B cell (primary cell): Measurements from ENCODE around the gene KIF13A. TPM values are rescaled to one million over a fixed set of nuclear protein-coding genes. Genes with fewer than 3 reads are reported as not detected.

ENCODE experiments used
- ATAC-seq: fragments of 200-7000 bp; cut with Tn5 transposase; one replicate; pipeline ENCODE4 v1.10.0; 2021; ENCODE audit warnings: low read depth, mild to moderate bottlenecking, moderate number of reproducible peaks, moderate library complexity
- CTCF ChIA-PET: fragments of 350-600 bp; sonication (Branson Sonifier 250); formaldehyde crosslinking; loops from one replicate; lab custom pipeline; 2021; ENCODE audit warnings: antibody characterized with exemption, inconsistent platforms; lab: Charles Lee
- POLR2A ChIA-PET: fragments of 350-600 bp; sonication (Branson Sonifier 250); formaldehyde crosslinking; loops from one replicate; lab custom pipeline; 2021; ENCODE audit warnings: antibody characterized with exemption; lab: Charles Lee
- DNase-seq: peaks from one replicate; pipeline ENCODE4 v3.0.0; 2013
- H2AFZ ChIP-seq: 2 replicates; pipeline ENCODE4 v1.6.1; 2012; ENCODE audit warnings: mild to moderate bottlenecking, low read depth, low read length; ENCODE audit not compliant: insufficient read depth, poor library complexity, severe bottlenecking
- H3K27ac ChIP-seq, 2 donors: 1 replicate in 1 of 2; 2 replicates in 1 of 2; pipeline ENCODE4 v1.5.1; 2012 to 2013; ENCODE audit warnings: low read length in 2 of 2, mild to moderate bottlenecking in 2 of 2, moderate library complexity in 1 of 2
- H3K27me3 ChIP-seq, 4 experiments: fragments of 200-600 bp in 1 of 4; sonication (generic) in 1 of 4; replicated peaks in 1 of 4; 1 replicate in 2 of 4; 2 replicates in 2 of 4; pipeline versions ENCODE4 v1.6.1 to v1.7.0; 2013 to 2016; ENCODE audit warnings: low read length in 3 of 4, mild to moderate bottlenecking in 2 of 4, mixed read lengths in 1 of 4, moderate library complexity in 1 of 4; ENCODE audit not compliant: insufficient read depth in 4 of 4, control insufficient read depth in 3 of 4; ENCODE audit errors: control extremely low read depth in 1 of 4
- H3K36me3 ChIP-seq, 2 experiments: replicated peaks in 1 of 2; 1 replicate in 1 of 2; 2 replicates in 1 of 2; pipeline versions ENCODE4 v1.6.1 to v1.7.1; 2013; ENCODE audit warnings: low read length in 1 of 2; ENCODE audit not compliant: insufficient read depth in 2 of 2, control insufficient read depth in 1 of 2; ENCODE audit errors: control extremely low read depth in 1 of 2, extremely low read depth in 1 of 2
- H3K4me1 ChIP-seq, 2 donors: fragments of 200-600 bp in 1 of 2; sonication (generic) in 1 of 2; 1 replicate in 1 of 2; 2 replicates in 1 of 2; pipeline versions ENCODE4 v1.5.1 to v1.6.1; 2013 to 2017; ENCODE audit warnings: low read length in 2 of 2; ENCODE audit not compliant: control insufficient read depth in 2 of 2, insufficient read depth in 2 of 2
- H3K4me2 ChIP-seq: replicated peaks from 2 replicates; pipeline ENCODE3; 2012; ENCODE audit warnings: mild to moderate bottlenecking, low read depth, low read length; ENCODE audit not compliant: poor library complexity, severe bottlenecking
- H3K4me3 ChIP-seq, 5 experiments: fragments of 200-600 bp in 1 of 5; sonication (generic) in 1 of 5; 1 replicate in 3 of 5; 2 replicates in 2 of 5; pipeline versions ENCODE4 v1.5.1 to v1.7.0; 2011 to 2016; ENCODE audit warnings: low read length in 4 of 5, mild to moderate bottlenecking in 4 of 5, low read depth in 2 of 5, control low read depth in 1 of 5, moderate library complexity in 1 of 5; ENCODE audit not compliant: insufficient read depth in 1 of 5; ENCODE audit errors: control extremely low read depth in 1 of 5, extremely low read depth in 1 of 5
- H3K79me2 ChIP-seq: fragments of 200-600 bp; sonication (generic); one replicate; pipeline ENCODE4 v1.6.0; 2016; ENCODE audit warnings: low read length; ENCODE audit not compliant: control insufficient read depth, insufficient read depth
- H3K9ac ChIP-seq: fragments of 200-600 bp; sonication (generic); 2 replicates; pipeline ENCODE4 v1.6.1; 2017; ENCODE audit warnings: mild to moderate bottlenecking, low read length, moderate library complexity
- H3K9me3 ChIP-seq, 3 donors: one replicate each; pipeline versions ENCODE4 v1.6.1 to v1.7.1; 2013; ENCODE audit warnings: low read length in 2 of 3; ENCODE audit not compliant: control insufficient read depth in 2 of 3, insufficient read depth in 1 of 3; ENCODE audit errors: control extremely low read depth in 1 of 3
- H4K20me1 ChIP-seq: 2 replicates; pipeline ENCODE4 v1.6.0; 2012; ENCODE audit warnings: mild to moderate bottlenecking, low read length; ENCODE audit not compliant: insufficient read depth, control insufficient read depth, poor library complexity, severe bottlenecking
- H3K27ac Mint-ChIP-seq: one replicate; pipeline ENCODE4 v1.8.0; 2021; ENCODE audit warnings: mixed read lengths
- H3K27me3 Mint-ChIP-seq: one replicate; pipeline ENCODE4 v1.8.0; 2021; ENCODE audit warnings: mixed read lengths
- H3K4me1 Mint-ChIP-seq: one replicate; pipeline ENCODE4 v1.8.0; 2021; ENCODE audit warnings: mixed read lengths
- H3K4me3 Mint-ChIP-seq: one replicate; pipeline ENCODE4 v1.8.0; 2021; ENCODE audit warnings: mixed read lengths
- H3K9me3 Mint-ChIP-seq: one replicate; pipeline ENCODE4 v1.8.0; 2022; ENCODE audit warnings: mixed read lengths; ENCODE audit not compliant: insufficient read depth
- EZH2 ChIP-seq: IDR thresholded peaks from 2 replicates; pipeline ENCODE4 v1.6.1; 2012; ENCODE audit warnings: borderline replicate concordance, low read depth, mild to moderate bottlenecking, moderate library complexity, low read length; ENCODE audit not compliant: insufficient read depth, poor library complexity, severe bottlenecking
- WGBS: methylation state at CpG from one replicate; pipeline ENCODE4 v1.1.5; 2013; ENCODE audit warnings: missing lambda C conversion rate; ENCODE audit not compliant: insufficient coverage; 5-methylcytosine and 5-hydroxymethylcytosine counted together
- intact Hi-C: fragments of 100-400 bp; cut with micrococcal nuclease; formaldehyde crosslinking; loops from one replicate; pipeline ENCODE4 v1.10.0; 2022
- polyA plus RNA-seq: library from polyadenylated mRNA; depleted of rRNA; stranded (reverse); fragments of >200 nt; gene quantifications from 2 replicates; pipeline ENCODE4 v1.2.3, GENCODE V29; 2012
- total RNA-seq, 2 donors: library from RNA; stranded (reverse); fragments of 120-200 nt in 1 of 2; gene quantifications; 1 replicate in 1 of 2; 2 replicates in 1 of 2; pipeline versions ENCODE4 v1.2.3 to v1.2.4, GENCODE V29; 2013 to 2022
- TF ChIP-seq, protein P1 (sequence below): fragments of 200-600 bp; IDR thresholded peaks from one replicate; pipeline ENCODE4 v1.8.0; 2022; ENCODE audit warnings: antibody characterized with exemption, mild to moderate bottlenecking

The KIF13A gene
- total and polyA plus RNA-seq, 2 donors (not counting 1 experiment from before 2014, with no cell fraction given): 2.1 to 23.4 TPM

DNA sequence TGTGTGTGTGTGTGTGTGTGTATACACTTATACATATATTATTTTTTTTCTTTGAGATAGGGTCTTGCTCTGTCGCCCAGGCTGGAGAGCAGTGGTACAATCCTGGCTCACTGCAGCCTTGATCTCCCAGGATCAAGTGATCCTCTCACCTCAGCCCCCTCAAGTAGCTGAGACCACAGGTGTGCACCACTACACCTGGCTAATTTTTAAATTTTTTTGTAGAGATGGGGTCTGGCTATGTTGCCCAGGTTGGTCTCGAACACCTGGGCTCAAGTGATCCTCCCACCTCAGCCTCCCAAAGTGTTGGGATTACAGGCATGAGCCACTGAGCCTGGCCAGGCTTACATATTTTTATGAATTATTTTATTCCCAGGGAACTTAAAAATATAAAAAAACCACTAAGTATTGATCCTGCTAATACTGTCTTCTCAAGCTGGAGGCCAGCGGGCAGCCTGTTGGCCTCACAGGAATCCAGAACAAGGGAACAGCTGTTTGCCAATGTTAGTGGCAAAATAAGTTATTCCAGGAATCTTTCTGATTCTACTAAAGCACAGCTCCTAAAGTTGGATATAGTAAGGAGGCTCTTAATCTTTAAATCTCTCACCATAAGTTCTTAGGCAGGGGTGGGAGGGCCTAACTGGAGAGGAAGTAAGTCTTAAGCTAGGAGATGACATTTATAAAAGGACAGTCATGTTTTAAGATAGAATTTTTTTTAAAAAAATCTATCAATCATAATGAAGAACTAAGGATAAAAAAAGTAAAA, 145.2 kb downstream of the KIF13A start:
- no peaks in the 10 kb centered on the region for H3K4me1 Mint-ChIP-seq
- H3K27ac Mint-ChIP-seq: no peak overlapping the region
- Histone ChIP-seq H3K4me3 (no peak overlapping the region), H3K9me3 (no peaks in the 10 kb centered on the region), H3K27me3 (no peaks in the 10 kb centered on the region), H3K27ac (no peak overlapping the region), H4K20me1 (no peaks in the 10 kb centered on the region), H3K36me3 (peaks cover 0 to 1% of the 10 kb centered on the region in 2 experiments), H3K4me1 (no peaks in the 10 kb centered on the region), H2AFZ (no peak overlapping the region), H3K9ac (no peak overlapping the region), H3K4me2 (no peak overlapping the region), H3K79me2 (no peaks in the 10 kb centered on the region)
- intact Hi-C loops: no loop called here
- no peaks in the 10 kb centered on the region for H3K27me3 Mint-ChIP-seq
- ATAC-seq (no peak), DNase-seq (no peak)
- ChIA-PET POLR2A (no interaction called here), CTCF (no interaction called here)
- WGBS: no CpG with 5 or more reads among the region's 3 CpGs
- no peaks in the 10 kb centered on the region for H3K9me3 Mint-ChIP-seq
- TF ChIP-seq, protein P1, sequence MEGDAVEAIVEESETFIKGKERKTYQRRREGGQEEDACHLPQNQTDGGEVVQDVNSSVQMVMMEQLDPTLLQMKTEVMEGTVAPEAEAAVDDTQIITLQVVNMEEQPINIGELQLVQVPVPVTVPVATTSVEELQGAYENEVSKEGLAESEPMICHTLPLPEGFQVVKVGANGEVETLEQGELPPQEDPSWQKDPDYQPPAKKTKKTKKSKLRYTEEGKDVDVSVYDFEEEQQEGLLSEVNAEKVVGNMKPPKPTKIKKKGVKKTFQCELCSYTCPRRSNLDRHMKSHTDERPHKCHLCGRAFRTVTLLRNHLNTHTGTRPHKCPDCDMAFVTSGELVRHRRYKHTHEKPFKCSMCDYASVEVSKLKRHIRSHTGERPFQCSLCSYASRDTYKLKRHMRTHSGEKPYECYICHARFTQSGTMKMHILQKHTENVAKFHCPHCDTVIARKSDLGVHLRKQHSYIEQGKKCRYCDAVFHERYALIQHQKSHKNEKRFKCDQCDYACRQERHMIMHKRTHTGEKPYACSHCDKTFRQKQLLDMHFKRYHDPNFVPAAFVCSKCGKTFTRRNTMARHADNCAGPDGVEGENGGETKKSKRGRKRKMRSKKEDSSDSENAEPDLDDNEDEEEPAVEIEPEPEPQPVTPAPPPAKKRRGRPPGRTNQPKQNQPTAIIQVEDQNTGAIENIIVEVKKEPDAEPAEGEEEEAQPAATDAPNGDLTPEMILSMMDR: no peak
- no peak for TF ChIP-seq EZH2
- H3K4me3 Mint-ChIP-seq: no peak overlapping the region

DNA sequence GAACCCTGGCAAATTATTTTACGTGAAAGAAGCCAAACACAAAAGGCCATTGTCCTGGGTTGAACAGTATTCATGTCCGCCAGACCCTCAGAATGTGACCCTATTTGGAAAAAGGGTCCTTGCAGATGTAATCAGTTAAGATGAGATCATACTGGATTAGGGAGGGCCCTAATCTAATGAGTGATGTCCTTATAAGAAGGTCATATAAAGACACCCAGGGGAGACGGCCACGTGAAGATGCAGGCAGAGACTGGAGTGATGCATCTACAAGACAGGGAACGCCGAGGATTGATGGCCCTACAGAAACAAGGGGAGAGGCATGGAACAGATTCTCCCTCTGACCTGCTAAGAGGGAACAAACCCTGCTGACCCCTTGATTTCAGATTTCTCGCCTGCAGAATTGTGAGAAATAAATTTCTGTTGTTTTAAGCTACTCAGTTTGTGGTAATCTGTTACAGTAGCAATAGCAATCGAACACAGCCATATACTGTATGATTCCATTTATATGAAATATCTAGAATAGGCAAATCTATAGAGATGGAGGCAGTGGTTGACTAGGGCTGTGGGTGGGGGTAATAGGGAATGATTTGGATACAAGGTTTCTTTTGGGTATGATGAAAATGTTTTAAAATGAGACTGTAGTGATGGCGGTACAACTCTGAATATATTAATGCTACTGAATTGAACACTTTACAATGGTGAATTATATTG, 147.8 kb downstream of the KIF13A start:
- no peaks in the 10 kb centered on the region for H3K27me3 Mint-ChIP-seq
- ChIA-PET CTCF (no interaction called here), POLR2A (no interaction called here)
- intact Hi-C loops: no loop called here
- Histone ChIP-seq H3K9me3 (no peaks in the 10 kb centered on the region), H3K36me3 (no peaks in the 10 kb centered on the region), H3K4me3 (no peak overlapping the region), H3K79me2 (no peaks in the 10 kb centered on the region), H2AFZ (no peak overlapping the region), H3K4me1 (no peaks in the 10 kb centered on the region), H3K27ac (no peak overlapping the region), H3K9ac (no peak overlapping the region), H3K27me3 (no peaks in the 10 kb centered on the region), H3K4me2 (no peak overlapping the region), H4K20me1 (no peaks in the 10 kb centered on the region)
- 100% methylated on average over 4 of the region's 9 CpGs for WGBS
- TF ChIP-seq, protein P1: no peak
- no peak for TF ChIP-seq EZH2
- ATAC-seq: no peak
- H3K9me3 Mint-ChIP-seq: no peaks in the 10 kb centered on the region
- no peaks in the 10 kb centered on the region for H3K4me1 Mint-ChIP-seq
- no peak overlapping the region for H3K27ac Mint-ChIP-seq
- no peak for DNase-seq
- no peak overlapping the region for H3K4me3 Mint-ChIP-seq
